Measurements from ENCODE around the gene TMEM255A.
A peak's percentile ranks its signal among the peaks of the same experiment; 100 is the strongest.
"Not testable (repeated sequence)": the region's sequence is repeated elsewhere in the genome, so short reads cannot be mapped to it uniquely, and the experiment has no call there.

TMEM255A gene

GRCh38 chrX:120310861-120311726 is at the start of gene TMEM255A:
Gene TMEM255A (minus strand): TSS chrX:120311461. CDS start chrX:120311309, 152 bp downstream.
- peak; percentile 61 for DNase-seq

GRCh38 chrX:120358737-120359456 is 47.6 kb upstream of the TMEM255A start:
- peak; percentile 65 for DNase-seq

- DNase-seq, result no peak
Measured at GRCh38 chrX:120357186-120357585, 45.9 kb upstream of the TMEM255A start.

GRCh38 chrX:120356084-120356483 is 44.8 kb upstream of the TMEM255A start:
- DNase-seq, result no peak

DNA sequence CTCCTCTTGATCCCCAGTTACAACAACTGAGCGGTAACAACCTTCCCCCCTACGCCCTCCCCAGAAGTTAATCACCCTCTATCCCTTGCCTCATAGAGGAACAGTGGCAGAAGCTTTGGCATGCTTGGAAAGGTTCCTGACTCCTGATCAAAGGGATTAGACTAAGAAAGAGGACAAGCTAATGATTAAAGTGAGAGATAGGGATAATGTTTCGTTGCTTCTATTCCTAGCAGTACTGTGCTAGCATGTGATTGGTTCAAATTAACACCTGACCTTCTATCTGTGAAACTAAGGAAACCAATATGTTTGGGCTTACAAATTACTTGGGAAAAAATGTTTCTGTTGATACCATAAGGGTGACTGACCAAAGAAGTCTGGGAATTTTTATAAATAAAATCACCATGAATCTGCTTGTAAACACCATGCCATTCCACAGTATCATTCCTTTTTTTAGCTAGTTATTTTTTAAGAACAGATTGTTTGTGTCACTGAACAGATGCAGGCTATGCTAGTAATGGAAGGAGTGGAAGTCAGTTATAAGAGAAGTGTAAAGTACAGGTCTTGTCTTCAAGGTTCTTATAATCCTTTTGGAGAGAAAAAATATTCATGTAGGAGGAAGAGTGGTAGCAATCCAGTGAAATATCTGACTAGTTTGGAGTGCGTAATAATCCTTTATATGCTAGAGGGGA is 39.3 kb upstream of the TMEM255A start:
- no peak for DNase-seq

GRCh38 chrX:120344566-120344965 is 33.3 kb upstream of the TMEM255A start:
- DNase-seq, result not testable (repeated sequence)

DNA sequence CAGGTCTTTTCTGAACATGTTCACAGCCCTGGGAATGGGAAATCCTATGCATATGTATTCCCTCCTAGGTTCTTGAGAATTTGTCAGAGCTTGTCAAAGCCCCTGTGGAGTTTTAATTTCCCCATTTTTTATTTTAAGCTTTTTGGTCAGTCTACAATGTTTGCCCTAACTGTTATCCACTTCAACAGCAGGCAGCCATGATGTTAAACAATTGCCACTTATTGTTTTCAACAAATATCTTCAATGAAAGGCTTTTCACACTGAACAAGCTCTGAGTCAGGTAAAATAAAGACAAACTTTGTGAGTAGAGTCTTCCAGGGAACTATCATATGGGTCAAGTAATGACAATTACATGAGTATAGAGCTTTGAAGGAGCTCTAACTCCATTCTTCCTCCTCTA is 25.6 kb upstream of the TMEM255A start:
- DNase-seq, result no peak

- no peak for DNase-seq
Measured at GRCh38 chrX:120335289-120335688, 24.0 kb upstream of the TMEM255A start.

DNA sequence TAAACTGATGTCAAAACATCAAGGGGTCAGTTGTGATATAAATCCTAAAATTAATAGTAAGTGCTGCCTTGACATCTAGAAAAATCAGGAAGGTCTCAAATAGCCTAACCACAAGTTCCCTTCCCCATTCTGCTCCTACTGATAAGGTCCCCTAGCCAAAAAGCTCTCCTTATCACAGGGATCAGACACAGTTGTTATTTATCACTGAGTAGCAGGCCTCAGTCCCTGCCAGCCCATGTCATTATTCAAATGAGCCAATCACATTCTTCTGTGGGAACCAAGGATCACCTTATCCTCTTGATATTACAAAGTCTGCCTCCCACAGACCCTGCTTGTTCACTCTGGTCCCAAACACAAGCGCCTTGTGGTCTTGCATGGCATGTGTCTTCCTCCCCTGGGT is 23.3 kb upstream of the TMEM255A start:
- DNase-seq, result no peak

- DNase-seq, result no peak
Measured at GRCh38 chrX:120334151-120334550, 22.9 kb upstream of the TMEM255A start.

GRCh38 chrX:120332394-120332793 is 21.1 kb upstream of the TMEM255A start:
- no peak for DNase-seq

- no peak for DNase-seq
Measured at GRCh38 chrX:120331116-120331515, 19.9 kb upstream of the TMEM255A start.

DNA sequence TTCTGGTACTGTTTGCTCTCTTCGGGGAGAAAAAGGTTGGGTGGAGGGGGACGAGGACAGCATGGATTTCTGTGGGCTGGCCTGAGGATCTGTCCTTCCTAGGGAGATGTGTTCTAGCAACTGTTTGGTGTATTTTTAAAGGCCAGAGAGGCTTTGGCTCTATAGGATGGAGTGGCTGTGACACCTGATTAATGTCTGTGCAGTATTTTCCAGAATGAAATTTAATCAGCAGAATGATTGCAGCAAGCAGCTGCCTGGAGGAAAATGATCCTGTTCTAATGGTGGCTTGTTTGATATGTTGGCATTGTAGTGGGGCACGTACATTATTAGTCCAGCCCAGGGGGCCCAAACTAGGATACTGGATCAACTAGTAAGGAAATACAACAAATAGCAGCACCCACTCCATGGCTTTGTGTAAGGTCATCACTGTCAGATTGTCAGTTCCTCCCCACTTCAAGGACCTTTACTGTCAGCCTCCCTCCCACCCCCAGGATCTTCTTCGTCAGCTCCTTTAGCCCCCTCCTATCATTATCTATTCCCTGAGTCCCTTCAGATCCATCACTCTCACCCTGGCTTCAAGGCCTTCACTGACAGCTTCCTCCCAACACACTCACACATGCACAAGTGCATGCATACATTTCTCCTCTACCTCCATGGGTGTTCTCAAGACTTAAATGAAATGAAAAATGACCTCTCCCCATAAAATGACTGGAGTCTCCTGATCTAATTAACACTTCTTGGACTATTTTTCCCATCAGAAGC is 10.4 kb upstream of the TMEM255A start:
- DNase-seq, result no peak

- no peak for DNase-seq
Measured at GRCh38 chrX:120318411-120318810, 7.2 kb upstream of the TMEM255A start.

DNA sequence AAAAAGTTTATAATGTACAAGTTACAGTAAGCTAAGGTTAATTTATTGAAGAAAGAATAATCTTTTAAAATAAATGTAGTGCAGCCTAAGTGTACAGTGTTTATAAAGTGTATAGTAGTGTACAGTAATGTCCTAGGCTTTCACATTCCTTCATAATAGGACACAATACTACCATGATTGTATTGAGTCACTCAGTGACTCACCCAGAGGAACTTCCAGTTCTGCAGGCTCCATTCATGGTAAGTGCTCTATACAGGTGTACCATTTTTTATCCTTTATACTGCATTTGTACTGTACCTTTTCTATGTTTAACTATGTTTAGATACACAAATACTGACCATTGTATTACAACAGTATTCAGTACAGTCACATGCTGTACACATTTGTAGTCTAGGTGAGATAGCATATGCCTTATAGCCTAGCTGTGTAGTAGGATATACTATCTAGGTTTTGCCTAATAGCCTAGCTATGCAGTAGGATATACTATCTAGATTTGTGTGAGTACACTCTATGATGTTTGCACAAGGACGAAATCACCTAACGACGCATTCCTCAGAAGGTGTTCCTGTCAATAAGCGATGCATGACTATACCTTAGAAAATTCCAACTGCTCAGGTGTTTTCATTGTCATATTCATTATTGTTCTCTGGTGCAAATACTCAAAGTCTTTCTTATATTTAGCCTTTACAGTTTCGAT is 5.5 kb upstream of the TMEM255A start:
- no peak for DNase-seq

DNA sequence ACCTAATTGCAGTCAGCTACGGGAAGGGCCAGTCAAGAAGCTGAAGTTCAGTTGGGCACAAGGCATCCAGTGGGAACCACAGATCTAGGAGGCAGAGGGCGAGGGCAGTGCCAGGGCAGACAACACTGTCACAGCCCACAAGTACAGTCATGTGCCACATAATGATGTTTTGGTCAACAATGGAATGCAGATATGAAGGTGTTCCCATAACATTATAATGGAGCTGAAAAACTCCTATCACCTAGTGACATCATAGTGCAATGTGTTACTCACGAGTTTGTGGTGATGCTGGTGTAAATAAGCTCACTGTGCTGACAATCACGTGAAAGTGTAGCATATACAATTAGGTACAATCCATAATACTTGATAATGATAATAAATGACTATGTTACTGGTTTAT is 4.5 kb upstream of the TMEM255A start:
- no peak for DNase-seq

DNA sequence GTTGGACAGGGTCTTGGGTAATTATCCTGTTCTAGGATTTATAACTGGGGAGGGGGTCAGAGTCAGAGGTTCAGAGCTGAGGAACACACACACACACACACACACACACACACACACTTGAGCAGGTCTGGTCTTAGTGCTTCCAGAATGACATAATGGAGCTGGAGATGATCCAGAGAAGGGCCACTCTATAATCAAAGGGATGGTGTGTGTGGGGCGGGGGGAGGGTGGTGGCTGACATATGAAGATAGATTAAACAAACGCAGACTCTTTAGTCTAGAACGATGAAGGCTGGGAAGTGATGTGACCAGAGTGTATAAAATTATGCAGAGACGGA is 434 bp upstream of the TMEM255A start:
- no peak for DNase-seq

DNA sequence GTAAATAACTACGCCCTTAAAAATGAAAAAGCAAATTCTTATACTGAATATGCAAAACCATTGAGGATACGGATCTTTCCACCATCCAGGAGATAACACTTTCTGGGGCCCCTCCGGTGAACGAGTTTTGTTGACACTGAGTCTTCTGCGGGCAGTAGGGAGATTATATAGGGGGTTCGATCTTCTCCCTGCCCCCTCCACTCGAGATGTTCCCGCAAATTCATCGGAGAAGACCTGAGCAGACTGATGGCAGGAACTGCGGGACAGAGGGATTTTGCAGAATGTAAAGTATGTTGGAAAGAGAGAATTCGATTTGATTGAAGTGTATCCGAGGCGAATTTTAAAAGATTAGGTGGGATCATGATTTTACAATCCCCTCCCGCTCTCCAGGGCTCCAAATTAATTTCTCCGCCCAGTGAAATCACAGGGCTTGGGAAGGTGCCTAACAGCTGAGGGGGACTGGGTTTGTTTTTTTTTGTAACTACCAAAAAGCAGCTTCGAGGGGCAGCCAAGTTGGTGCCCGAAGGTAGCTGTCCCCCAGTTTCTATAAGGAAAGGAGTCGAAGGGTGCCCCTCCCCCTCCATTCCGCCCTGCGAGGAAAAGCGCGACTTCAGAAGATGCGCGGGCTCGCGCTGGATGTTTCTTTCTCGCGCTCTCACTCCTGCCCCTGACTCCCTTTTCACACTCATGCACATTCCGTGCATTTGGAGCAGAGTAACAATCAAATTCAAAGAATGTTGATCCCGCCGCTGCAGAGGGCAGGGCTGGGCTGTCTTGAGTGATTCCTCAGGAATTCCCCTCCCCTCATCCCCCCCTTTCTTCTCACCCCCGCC is 1.2 kb downstream of the TMEM255A start:
- peak; percentile 62 for DNase-seq

DNA sequence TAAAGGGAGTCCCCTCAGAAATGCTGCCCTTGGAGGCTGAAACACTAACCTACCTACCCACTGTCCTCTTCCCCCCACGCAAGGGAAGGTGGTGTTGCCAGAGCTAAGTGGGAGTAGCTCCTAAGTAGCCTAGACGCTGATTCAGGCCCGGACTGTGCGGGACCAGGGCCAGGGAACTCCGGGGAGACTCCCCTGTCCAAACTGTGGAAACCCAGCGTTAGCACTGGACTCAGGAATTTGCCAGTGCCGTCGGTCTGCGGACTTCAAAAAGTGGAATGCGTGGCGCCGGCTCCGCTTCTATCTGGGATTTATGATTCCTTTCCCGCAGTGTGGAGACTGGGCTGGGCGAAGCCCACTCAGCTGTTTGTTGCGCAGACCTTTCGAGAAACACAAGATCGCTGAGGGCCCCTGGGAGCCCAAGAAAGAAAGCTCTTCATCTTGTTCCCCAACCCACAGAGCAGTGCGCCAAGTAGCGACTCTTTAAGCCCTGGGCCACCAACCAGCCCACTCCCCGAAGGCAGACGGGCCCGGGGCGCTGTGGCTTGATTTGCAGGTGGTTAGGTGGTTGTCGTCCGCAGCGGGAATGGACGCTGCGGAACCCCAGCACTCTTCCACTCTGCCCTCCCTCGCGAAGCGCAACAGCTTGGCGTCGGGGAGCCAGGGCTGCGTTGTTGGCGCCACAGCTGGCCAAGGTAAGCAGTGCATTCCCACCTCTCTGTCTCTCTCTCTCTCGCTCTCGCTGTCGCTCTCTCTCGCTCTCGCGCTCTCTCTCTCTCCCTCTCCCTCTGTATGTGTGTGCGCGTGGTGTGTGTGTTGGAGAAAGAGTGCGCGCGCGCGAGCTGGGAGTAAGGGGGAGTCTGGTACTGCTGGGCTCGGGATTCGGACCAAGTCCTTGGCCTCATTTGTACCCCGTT is 2.0 kb downstream of the TMEM255A start:
- DNase-seq, result peak; percentile 87

DNA sequence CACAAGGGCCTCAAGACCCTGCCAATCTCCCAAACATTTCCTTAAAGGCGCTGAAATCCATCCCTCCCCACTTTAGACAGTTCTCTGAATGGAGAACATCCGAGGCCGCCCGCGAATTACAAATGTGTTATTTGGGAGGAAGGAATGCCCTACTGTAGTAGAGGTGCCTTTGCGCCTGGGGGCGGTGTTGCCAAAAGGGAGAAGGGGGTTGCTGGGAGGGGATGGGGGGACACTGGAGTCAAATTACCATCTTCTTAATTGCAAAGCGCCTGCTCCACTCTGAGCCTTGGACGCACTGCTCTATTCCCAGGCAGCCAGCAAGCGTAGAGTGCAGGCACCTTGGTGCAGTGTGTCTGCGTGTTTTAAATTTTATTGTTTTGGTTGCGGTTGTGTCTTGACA is 2.7 kb downstream of the TMEM255A start:
- no peak for DNase-seq
